ENCODE data around the gene SAMD11.
"Not testable (repeated sequence)": the region's sequence is repeated elsewhere in the genome, so short reads cannot be mapped to it uniquely, and the experiment has no call there.

The SAMD11 gene

GRCh38 chr1:966135-966703, 42.5 kb downstream of the SAMD11 start, which contains the start of gene PLEKHN1:
Gene PLEKHN1, plus strand, starts transcription at chr1:966482. Its CDS starts 50 bp downstream, at chr1:966532.
- peak; percentile 23 for DNase-seq

- peak; percentile 73 for DNase-seq
Measured at GRCh38 chr1:966704-967300, 43.1 kb downstream of the SAMD11 start.

GRCh38 chr1:967466-968343, 44.0 kb downstream of the SAMD11 start:
- no peak for DNase-seq

- DNase-seq: no peak
Measured at GRCh38 chr1:969260-969855, 45.6 kb downstream of the SAMD11 start.

- no peak for DNase-seq
Measured at GRCh38 chr1:970242-970972, 46.7 kb downstream of the SAMD11 start.

GRCh38 chr1:970973-971730, 47.4 kb downstream of the SAMD11 start:
- no peak for DNase-seq

- DNase-seq: no peak
Measured at GRCh38 chr1:971751-972506, 48.2 kb downstream of the SAMD11 start.

- DNase-seq: no peak
Measured at GRCh38 chr1:972726-973458, 49.2 kb downstream of the SAMD11 start.

GRCh38 chr1:973459-974292, 50.0 kb downstream of the SAMD11 start:
- no peak for DNase-seq

GRCh38 chr1:974293-974640, 50.5 kb downstream of the SAMD11 start:
- DNase-seq: no peak

- no peak for DNase-seq
Measured at GRCh38 chr1:974687-975328, 51.1 kb downstream of the SAMD11 start.

- no peak for DNase-seq
Measured at GRCh38 chr1:975365-975764, 51.6 kb downstream of the SAMD11 start.

- DNase-seq: peak; percentile 75
Measured at GRCh38 chr1:975896-976683, 52.4 kb downstream of the SAMD11 start.

- DNase-seq: not testable (repeated sequence)
Measured at GRCh38 chr1:976791-977190, 53.1 kb downstream of the SAMD11 start.

- DNase-seq: no peak
Measured at GRCh38 chr1:978069-978834, 54.5 kb downstream of the SAMD11 start.

GRCh38 chr1:978835-979743, 55.4 kb downstream of the SAMD11 start:
- no peak for DNase-seq

- DNase-seq: no peak
Measured at GRCh38 chr1:979744-980072, 56.0 kb downstream of the SAMD11 start.

All from CD4-positive, alpha-beta T cell treated with Interleukin-10 for 1 hour (primary cell).